IgD-negative memory B cell (primary cell): ENCODE results near the gene SIRT6. TPM values are rescaled to one million over a fixed set of nuclear protein-coding genes. Genes with fewer than 3 reads are reported as not detected.
"Not testable (repeated sequence)": the region's sequence is repeated elsewhere in the genome, so short reads cannot be mapped to it uniquely, and the experiment has no call there.

ENCODE experiments used
- H3K27ac Mint-ChIP-seq, 3 donors: one replicate each; pipeline ENCODE4 v1.8.0; 2020 to 2022; ENCODE audit warnings: mild to moderate bottlenecking in 3 of 3, mixed read lengths in 3 of 3, moderate library complexity in 1 of 3
- H3K27me3 Mint-ChIP-seq: one replicate; pipeline ENCODE4 v1.8.0; 2021; ENCODE audit warnings: mixed read lengths
- H3K36me3 Mint-ChIP-seq: one replicate; pipeline ENCODE4 v1.8.0; 2020; ENCODE audit warnings: mild to moderate bottlenecking, mixed read lengths
- H3K4me1 Mint-ChIP-seq, 3 donors: one replicate each; pipeline ENCODE4 v1.8.0; 2020 to 2022; ENCODE audit warnings: mixed read lengths in 3 of 3, mild to moderate bottlenecking in 1 of 3
- H3K4me3 Mint-ChIP-seq, 4 donors: one replicate each; pipeline ENCODE4 v1.8.0; 2020 to 2022; ENCODE audit warnings: mild to moderate bottlenecking in 4 of 4, mixed read lengths in 4 of 4, moderate library complexity in 3 of 4
- H3K9me3 Mint-ChIP-seq, 3 donors: one replicate each; pipeline ENCODE4 v1.8.0; 2020 to 2021; ENCODE audit warnings: mixed read lengths in 3 of 3, mild to moderate bottlenecking in 1 of 3
- polyA plus RNA-seq: library from polyadenylated mRNA; unstranded; fragments of 300-500 nt; fragmentation: Illumina TruSeq; gene quantifications from one replicate; pipeline ENCODE4 v1.2.3, GENCODE V29; 2021

SIRT6 gene
- polyA plus RNA-seq, 1 donor from 2014 or later = 4.8 TPM

DNA sequence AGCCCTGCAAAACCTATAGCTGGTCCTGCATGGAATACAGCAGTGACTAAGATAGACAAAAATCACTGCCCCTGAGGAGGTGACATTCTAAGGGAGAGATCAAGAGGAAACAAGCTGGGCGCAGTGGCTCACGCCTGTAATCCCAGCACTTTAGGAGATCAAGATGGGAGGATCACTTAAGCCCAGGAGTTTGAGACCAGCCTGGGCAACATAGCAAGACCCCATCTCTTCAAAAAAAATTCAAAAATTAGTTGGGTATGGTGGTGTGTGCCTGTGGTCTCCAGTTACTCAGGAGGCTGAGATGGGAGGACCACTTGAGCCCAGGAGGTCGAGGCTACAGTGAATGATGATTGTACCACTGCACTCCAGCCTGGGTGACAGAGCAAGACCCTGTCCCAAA, 10.2 kb upstream of the SIRT6 start:
- not testable (repeated sequence) for H3K4me3 Mint-ChIP-seq, H3K4me1 Mint-ChIP-seq, H3K9me3 Mint-ChIP-seq, H3K36me3 Mint-ChIP-seq, H3K27ac Mint-ChIP-seq
- peaks cover 44% of the 10 kb centered on the region for H3K27me3 Mint-ChIP-seq

DNA sequence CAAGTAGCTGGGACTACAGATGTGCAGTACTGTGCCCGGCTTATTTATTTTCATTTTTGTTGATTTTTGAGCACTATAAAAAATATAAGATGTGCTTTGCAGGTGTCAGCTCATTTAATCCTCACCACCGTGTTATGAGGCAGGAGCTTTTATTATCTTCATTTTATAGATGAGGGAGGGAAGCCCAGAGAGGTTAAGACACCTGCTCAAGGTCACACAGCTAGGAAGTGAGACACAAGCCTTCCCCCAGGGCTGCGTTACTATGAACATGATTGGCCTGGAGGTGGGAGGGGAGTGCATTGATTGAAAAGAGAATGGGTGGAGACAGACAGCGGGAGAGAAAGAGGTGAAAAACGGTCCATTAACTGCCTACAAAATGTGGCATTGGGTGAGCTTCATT, 7.3 kb upstream of the SIRT6 start:
- peaks cover 0 to 1% (median 0%) of the 10 kb centered on the region in 3 donors for H3K9me3 Mint-ChIP-seq
- peaks cover 1% of the 10 kb centered on the region for H3K36me3 Mint-ChIP-seq
- peaks cover 0 to 5% (median 3%) of the 10 kb centered on the region in 3 donors for H3K4me1 Mint-ChIP-seq
- peaks cover 20% of the 10 kb centered on the region for H3K27me3 Mint-ChIP-seq
- H3K27ac Mint-ChIP-seq = no peak overlapping the region
- H3K4me3 Mint-ChIP-seq = no peak overlapping the region

DNA sequence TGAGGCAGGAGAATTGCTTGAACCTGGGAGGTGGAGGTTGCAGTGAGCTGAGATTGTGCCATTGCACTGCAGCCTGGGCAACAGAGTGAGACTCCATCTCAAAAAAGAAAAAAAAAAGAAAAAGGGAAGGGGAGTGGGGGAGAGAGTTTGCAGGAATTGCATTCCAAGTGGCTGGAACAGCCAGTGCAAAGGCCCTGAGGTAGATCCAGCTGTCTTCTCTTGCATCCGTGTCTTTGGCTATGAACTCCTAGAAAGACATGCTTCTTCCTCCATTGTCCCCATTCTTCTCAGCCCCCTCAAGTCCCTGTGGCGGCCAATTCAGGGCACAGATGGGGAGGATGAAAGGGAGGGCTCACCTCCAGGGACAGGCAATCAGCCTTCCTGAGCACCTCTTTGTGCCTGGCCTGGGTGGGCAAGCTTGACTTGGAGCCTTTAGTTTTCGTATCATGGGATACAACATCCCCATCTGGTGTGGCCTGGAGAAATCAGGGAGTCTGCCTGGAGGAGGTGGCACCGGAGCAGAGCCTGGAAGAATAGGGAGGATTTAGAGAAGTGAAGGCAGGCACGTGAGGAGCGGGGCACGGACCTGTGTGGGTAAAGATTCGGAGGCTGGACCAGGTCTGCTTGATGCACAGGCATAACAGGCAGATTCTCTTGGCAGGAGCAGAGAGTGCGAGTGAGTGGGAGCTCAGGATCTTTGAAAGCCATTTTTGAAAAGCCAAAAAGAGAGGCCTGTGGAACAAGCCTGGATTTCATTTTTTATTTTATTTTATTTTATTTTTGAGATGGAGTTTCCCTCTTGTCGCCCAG, 5.2 kb upstream of the SIRT6 start:
- peaks cover 10% of the 10 kb centered on the region for H3K27me3 Mint-ChIP-seq
- H3K36me3 Mint-ChIP-seq = no peaks in the 10 kb centered on the region
- H3K4me1 Mint-ChIP-seq = peaks cover 3 to 6% (median 5%) of the 10 kb centered on the region in 3 donors
- H3K27ac Mint-ChIP-seq = no peak overlapping the region
- H3K4me3 Mint-ChIP-seq = no peak overlapping the region
- peaks cover 0 to 1% (median 0%) of the 10 kb centered on the region in 3 donors for H3K9me3 Mint-ChIP-seq

DNA sequence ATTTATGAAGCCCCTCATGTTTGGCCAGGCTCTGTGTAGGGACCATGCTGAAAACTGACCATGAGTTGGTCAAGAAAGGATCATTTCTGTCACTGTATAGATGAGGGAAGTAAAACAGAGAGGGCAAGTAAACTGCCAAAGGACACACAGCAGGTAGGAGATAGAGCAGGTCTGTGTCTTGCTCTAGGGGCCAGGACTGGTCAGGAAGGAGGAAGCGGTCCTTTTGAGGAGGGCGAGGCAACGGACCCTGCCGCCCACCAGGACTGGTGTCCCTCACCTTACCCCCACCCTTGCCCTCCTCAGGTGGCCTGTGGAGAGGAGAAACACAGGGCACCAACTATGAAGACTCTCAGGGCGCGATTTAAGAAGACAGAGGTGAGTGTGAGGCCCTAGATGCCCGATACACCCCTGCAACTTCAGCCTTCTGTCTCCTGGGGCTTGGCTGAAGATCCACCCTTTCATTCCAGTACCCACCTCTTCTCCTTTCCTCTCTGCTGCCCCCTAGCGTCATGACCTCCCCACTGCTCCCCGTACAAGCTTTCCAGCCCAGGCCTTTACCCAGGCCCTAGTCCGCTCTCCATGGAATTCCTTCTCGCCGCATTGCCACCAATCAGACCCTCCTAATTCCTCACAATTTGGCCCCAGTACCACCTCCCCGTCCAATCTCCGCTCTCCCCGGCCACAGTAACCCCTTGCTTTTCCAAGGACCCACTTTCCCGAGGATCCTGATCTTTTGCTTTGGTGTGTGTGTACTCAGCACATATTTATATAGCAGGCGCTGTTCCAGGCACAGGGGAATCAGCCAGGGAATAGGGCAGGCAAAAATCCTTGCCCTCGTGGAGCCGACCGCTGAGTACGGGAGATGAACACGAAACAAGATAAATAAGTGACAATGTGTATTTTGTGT, 4.0 kb upstream of the SIRT6 start:
- H3K9me3 Mint-ChIP-seq = peaks cover 0 to 1% (median 0%) of the 10 kb centered on the region in 3 donors
- peaks cover 2% of the 10 kb centered on the region for H3K36me3 Mint-ChIP-seq
- H3K4me3 Mint-ChIP-seq = peak overlapping the region in 1 of 4 donors; percentile 2
- H3K27ac Mint-ChIP-seq = peak overlapping the region in 2 of 3 donors; percentile 0 to 13
- peaks cover 8 to 12% (median 9%) of the 10 kb centered on the region in 3 donors for H3K4me1 Mint-ChIP-seq
- peaks cover 10% of the 10 kb centered on the region for H3K27me3 Mint-ChIP-seq

DNA sequence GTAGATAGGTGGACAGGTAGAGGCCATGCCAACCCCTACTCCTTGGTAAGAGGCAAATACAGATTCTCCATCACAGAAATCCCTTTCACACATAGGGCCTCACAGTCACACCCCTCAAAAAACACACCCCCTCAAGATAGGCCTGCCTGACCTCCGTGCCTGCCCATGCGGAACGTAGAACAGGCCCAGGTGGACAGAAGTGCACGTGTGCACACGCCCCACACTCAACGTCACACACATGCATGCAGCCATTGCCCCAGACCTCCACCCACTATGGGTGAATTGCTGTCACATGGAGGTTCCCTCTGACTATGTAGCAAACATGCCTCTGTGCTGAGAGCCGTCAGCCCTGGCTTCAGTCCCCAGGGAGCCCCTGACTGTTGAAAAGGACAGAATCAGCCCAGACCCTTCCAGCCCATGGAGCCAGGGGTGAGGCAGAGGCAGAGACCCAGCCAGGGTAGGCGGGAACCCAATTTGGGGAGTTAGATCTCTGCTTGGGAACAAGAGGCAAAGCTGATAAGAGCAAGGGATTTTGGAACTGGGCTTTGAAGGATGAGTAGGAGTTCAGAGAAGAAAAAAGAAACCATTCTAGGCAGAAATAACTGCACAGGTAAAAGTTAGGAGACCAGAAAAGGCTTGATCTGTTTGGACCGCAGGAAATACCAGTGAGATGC, 3.2 kb upstream of the SIRT6 start:
- Mint-ChIP-seq H3K9me3 (peaks cover 0 to 1% (median 0%) of the 10 kb centered on the region in 3 donors), H3K27me3 (peaks cover 7% of the 10 kb centered on the region), H3K36me3 (peaks cover 2% of the 10 kb centered on the region), H3K27ac (peak overlapping the region; percentile 0 to 13 (median 2)), H3K4me3 (peak overlapping the region in 1 of 4 donors; percentile 2), H3K4me1 (peaks cover 12 to 19% (median 17%) of the 10 kb centered on the region in 3 donors)

DNA sequence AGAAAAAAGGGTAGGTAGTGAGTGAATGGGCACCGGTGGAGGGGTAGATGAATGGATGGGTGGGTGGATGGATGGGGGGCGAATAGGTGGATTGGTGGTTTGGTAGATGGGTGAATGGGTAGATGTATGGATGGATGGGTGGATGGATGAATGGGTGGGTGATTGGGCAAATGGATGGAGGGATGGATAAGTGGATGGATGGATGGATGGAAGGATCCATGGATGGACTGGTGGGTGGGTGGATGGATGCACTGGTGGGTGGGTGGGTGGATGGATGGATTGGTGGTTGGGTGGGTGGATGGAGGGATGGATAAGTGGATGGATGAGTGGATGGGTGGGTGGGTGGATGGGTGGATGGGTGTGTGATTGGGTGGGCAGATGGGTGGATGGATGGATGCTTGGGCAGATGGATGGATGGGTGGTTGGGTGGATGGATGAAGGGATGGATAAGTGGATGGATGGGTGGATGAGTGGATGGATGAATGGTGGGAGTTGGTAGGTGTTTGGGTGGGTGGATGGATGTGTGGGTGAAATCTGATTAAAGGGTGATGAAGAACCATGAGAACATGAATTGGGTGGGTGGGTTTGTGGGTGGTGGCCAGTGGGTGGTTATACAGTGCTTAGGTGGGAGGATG, 2.5 kb upstream of the SIRT6 start:
- peaks cover 7% of the 10 kb centered on the region for H3K27me3 Mint-ChIP-seq
- peaks cover 12 to 23% (median 20%) of the 10 kb centered on the region in 3 donors for H3K4me1 Mint-ChIP-seq
- no peak overlapping the region for H3K27ac Mint-ChIP-seq
- H3K9me3 Mint-ChIP-seq = peaks cover 0 to 1% (median 0%) of the 10 kb centered on the region in 3 donors
- H3K4me3 Mint-ChIP-seq = peak overlapping the region in 1 of 4 donors; percentile 18
- H3K36me3 Mint-ChIP-seq = peaks cover 2% of the 10 kb centered on the region

DNA sequence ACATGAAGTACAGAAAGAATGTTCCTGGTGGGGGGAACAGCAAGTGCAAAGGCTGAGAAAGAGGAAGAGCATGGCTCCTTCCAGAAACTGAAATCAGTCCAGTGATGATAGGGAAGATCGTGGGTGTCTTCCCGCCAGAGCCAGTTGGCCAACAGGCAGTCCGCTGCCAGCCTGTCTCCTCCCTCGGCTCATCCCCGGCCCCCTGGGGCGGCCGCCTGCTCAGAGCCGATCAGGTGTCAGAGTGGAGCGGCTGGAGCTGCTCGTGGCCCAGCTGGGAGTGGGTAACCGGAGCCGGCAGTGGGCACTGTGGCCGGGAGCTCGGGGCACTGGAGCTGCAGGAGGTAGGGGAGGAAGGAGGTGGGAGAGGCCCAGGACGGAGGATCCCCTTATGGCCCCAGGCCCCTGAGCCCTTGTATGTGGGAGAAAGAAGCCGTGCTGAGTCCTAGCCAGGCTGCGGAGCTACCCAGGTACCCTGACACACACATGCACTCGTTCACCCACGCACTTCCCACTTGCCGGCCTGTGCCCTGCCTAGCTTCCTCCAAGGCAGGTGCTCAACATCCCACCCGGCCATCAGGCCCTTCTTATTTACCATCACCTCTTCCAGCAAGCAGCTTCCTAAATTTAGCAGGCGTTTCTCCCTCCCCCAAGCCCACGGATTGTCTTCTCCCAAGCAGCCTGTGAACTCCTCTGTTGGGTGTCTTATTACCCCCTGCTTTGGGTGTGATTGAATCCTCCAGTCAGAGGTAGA, 1.8 kb upstream of the SIRT6 start:
- Mint-ChIP-seq H3K27me3 (peaks cover 4% of the 10 kb centered on the region), H3K9me3 (no peaks in the 10 kb centered on the region), H3K36me3 (peaks cover 2% of the 10 kb centered on the region), H3K27ac (peak overlapping the region in 1 of 3 donors; percentile 96), H3K4me1 (peaks cover 12 to 28% (median 22%) of the 10 kb centered on the region in 3 donors), H3K4me3 (peak overlapping the region; percentile 29 to 97 (median 65))

DNA sequence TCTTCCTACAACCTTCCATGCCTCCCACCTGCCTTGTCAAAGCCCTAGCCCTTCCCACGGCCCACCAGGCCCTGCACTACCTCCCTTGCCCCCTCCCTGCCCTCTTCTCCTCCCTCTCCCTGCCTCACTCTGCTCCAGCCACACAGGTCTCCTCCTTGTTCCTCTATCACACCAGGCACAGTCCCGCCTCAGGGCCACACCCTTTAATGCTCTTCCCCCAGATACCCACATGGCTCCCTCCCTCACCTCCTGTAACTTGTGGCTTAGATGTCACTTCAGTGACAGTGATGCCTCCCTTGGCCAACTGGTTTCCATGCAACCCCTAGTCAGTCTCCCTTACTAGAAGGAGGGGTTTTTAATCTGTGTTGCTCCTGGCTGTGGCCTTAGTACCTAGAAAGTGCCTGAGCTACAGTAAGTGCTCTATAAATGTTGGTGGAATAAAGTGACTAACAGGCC, 1.3 kb downstream of the SIRT6 start:
- Mint-ChIP-seq H3K36me3 (peaks cover 2% of the 10 kb centered on the region), H3K27ac (peak overlapping the region in 2 of 3 donors; percentile 85 to 96), H3K4me3 (peak overlapping the region; percentile 96 to 99 (median 96)), H3K27me3 (no peaks in the 10 kb centered on the region), H3K9me3 (no peaks in the 10 kb centered on the region), H3K4me1 (peaks cover 12 to 28% (median 19%) of the 10 kb centered on the region in 3 donors)

DNA sequence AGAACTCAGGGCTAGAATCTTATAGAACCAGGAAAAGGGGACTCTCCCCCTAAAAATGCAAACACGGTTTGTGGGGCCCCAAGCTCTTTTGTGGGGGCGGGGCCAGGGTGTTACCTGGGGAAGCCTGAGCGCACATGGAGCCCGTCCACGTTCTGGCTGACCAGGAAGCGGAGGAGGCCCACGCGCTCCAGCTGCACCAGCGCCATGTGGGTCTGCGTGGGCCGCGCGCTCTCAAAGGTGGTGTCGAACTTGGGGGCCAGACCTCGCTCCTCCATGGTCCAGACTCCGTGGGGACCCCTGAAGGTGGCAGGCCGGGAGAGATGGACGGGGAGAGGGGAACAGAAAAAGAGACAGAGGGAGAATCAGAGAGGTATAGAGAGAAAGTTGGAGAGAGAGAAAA, 3.4 kb downstream of the SIRT6 start:
- H3K27ac Mint-ChIP-seq = peak overlapping the region in 1 of 3 donors; percentile 96
- H3K36me3 Mint-ChIP-seq = peaks cover 2% of the 10 kb centered on the region
- H3K9me3 Mint-ChIP-seq = no peaks in the 10 kb centered on the region
- H3K4me1 Mint-ChIP-seq = peaks cover 12 to 25% (median 19%) of the 10 kb centered on the region in 3 donors
- H3K4me3 Mint-ChIP-seq = peak overlapping the region in 1 of 4 donors; percentile 83
- H3K27me3 Mint-ChIP-seq = no peaks in the 10 kb centered on the region

DNA sequence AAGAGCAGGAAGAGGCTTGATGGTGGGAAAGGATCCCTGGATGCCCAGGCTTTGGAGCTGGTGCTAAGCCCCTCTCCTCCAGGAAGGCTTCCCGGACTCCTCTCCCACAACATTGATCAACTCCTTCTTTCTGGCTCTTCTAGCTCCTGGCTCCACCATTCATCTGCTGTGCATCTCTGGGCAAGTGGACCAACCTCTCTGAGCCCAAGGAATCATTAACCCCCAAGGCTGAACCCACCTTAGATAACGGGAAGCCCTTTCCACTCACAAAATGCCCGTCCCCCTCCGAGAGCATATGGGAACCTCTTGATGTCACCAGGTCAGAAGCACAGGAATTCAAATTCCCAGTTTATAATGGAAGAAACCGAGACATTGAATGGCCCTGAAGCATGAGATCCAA, 5.2 kb downstream of the SIRT6 start:
- Mint-ChIP-seq H3K9me3 (no peaks in the 10 kb centered on the region), H3K4me3 (no peak overlapping the region), H3K4me1 (peaks cover 5 to 18% (median 13%) of the 10 kb centered on the region in 3 donors), H3K36me3 (no peaks in the 10 kb centered on the region), H3K27ac (peak overlapping the region in 1 of 3 donors; percentile 25), H3K27me3 (peaks cover 3% of the 10 kb centered on the region)

DNA sequence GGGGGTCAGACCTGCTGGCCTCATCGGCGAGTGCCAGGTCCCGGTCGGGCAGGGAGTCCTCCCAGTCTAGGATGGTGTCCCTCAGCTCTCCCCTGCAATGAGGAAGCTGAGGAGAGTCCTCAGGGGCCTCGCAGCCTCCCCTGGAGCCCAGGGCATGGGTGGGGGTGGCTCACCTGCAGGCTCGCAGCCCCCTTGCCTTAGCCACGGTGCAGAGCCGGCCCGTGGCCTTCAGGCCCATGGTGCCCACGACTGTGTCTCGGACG, 6.8 kb downstream of the SIRT6 start:
- H3K9me3 Mint-ChIP-seq = no peaks in the 10 kb centered on the region
- peak overlapping the region in 1 of 3 donors; percentile 56 for H3K27ac Mint-ChIP-seq
- H3K27me3 Mint-ChIP-seq = peaks cover 9% of the 10 kb centered on the region
- H3K36me3 Mint-ChIP-seq = peaks cover 2% of the 10 kb centered on the region
- no peak overlapping the region for H3K4me3 Mint-ChIP-seq
- peaks cover 0 to 9% (median 6%) of the 10 kb centered on the region in 3 donors for H3K4me1 Mint-ChIP-seq

DNA sequence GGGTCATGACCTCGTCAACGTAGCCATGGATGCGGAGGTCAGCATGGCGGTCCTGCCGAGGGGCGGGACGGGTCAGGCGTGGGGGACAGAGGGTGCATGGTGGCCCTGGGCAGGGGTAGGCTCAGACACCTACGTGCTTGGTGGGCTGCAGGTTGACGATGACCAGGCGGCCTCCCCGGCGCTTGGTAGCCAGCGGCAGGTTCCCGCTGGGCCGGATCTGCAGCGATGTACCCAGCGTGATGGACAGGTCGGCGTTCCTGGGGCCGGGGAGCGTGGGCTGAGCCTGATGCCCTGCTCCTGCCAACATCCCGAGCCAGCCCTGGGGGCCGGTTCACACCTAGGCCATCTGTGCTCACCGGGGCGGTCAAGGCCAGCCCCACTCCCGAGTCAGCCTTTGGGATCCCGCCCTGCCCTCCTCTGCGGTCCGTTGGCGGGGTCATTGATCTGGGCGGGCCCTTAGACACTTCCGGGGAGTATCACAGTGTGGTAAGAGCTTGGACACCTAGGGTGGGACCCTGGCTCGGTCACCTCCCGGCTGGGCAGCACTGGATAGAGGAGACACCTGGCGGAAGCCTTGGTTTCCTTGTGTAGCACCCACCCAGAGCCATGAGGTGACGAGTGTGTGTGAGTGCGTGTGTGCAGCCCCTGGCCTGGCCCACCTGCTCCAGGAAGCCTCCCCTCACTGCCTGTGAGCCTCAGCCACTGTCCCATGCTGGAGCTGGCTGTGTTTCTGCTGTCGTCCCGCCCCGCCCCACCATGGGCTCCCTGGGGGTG, 7.3 kb downstream of the SIRT6 start:
- peaks cover 9% of the 10 kb centered on the region for H3K27me3 Mint-ChIP-seq
- H3K36me3 Mint-ChIP-seq = peaks cover 2% of the 10 kb centered on the region
- H3K9me3 Mint-ChIP-seq = no peaks in the 10 kb centered on the region
- H3K4me1 Mint-ChIP-seq = peaks cover 0 to 6% (median 3%) of the 10 kb centered on the region in 3 donors
- H3K4me3 Mint-ChIP-seq = no peak overlapping the region
- H3K27ac Mint-ChIP-seq = no peak overlapping the region

DNA sequence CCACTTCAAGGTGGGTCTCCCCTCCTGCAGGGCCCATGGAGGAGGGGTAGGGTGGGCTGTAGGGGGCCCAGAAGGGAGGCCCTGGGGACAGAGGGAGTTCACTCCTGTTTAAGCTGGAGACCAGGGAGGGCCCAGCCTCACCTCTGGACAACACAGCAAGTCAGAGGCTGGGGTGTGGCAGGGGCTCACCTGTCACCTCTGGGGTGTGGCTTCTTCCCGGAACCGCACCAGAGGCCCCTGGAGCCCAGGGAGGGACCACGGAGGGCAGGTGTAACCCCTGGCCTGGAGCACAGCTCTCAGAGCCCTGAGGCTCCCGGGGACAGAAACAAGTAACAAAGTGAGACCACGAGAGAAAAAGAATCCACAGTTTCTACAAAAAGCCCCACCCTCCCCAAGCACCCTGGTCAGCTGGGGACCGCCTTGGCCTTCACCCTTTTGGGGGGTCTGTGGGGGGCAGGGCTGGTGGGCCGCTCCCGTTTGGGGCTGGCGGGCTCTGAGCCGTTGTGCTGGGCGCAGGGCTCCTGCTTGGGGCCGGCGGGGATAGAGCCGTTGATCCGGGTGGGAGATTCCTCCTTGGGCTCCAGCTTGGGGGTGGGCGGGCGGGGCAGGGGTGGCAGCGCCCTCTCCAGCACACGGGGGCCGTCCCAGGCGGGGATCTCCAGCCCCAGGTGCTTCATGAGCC, 8.0 kb downstream of the SIRT6 start:
- H3K9me3 Mint-ChIP-seq = no peaks in the 10 kb centered on the region
- peaks cover 9% of the 10 kb centered on the region for H3K27me3 Mint-ChIP-seq
- no peak overlapping the region for H3K27ac Mint-ChIP-seq
- H3K4me1 Mint-ChIP-seq = peaks cover 0 to 2% (median 1%) of the 10 kb centered on the region in 3 donors
- no peak overlapping the region for H3K4me3 Mint-ChIP-seq
- H3K36me3 Mint-ChIP-seq = peaks cover 2% of the 10 kb centered on the region
